Measurements from ENCODE around the gene PHLPP1.

GRCh38 chr18:62928326-62928725 is 213.0 kb downstream of the PHLPP1 start:
- TF ChIP-seq CTCF (conservative IDR thresholded peaks at IDR 0.05; ENCODE audit: low read depth, low read length) (peak; percentile 23; the same call in 1 of the 2 replicates), POLR2A (IDR thresholded peaks at IDR 0.05; ENCODE audit: low read depth, low read length) (no peak), RCOR1 (IDR thresholded peaks at IDR 0.05; ENCODE audit: insufficient replicate concordance, low read length) (no peak), USF2 (IDR thresholded peaks at IDR 0.05; ENCODE audit: low read depth, low read length) (no peak), MAZ (IDR thresholded peaks at IDR 0.05; ENCODE audit: borderline replicate concordance, low read depth, low read length) (no peak)

Measured in IMR-90 (cell line).